Hematopoietic multipotent progenitor cell treated with erythropoietin and hydrocortisone succinate and interleukin-3 and kit ligand, for 6 days (in vitro differentiated cells): ENCODE data around the gene DRD4.
"Not testable (repeated sequence)": the region's sequence is repeated elsewhere in the genome, so short reads cannot be mapped to it uniquely, and the experiment has no call there.

Experiments used
- DNase-seq: peaks from one replicate; pipeline ENCODE4 v3.0.0-alpha.2; 2015

The DRD4 gene

GRCh38 chr11:645536-645935 lies 8.5 kb downstream of the DRD4 start:
- no peak for DNase-seq

GRCh38 chr11:646214-646613 lies 9.1 kb downstream of the DRD4 start:
- no peak for DNase-seq

GRCh38 chr11:647672-648158 lies 10.6 kb downstream of the DRD4 start:
- not testable (repeated sequence) for DNase-seq

- DNase-seq = no peak
Measured at GRCh38 chr11:650482-650881, 13.4 kb downstream of the DRD4 start.

- not testable (repeated sequence) for DNase-seq
Measured at GRCh38 chr11:653136-653535, 16.1 kb downstream of the DRD4 start.

- no peak for DNase-seq
Measured at GRCh38 chr11:653837-654236, 16.8 kb downstream of the DRD4 start.

GRCh38 chr11:654444-654843 lies 17.4 kb downstream of the DRD4 start:
- DNase-seq = not testable (repeated sequence)

GRCh38 chr11:655036-655726 lies 18.1 kb downstream of the DRD4 start:
- no peak for DNase-seq

GRCh38 chr11:656426-656825 lies 19.4 kb downstream of the DRD4 start:
- no peak for DNase-seq

- DNase-seq = no peak
Measured at GRCh38 chr11:656866-657265, 19.8 kb downstream of the DRD4 start.

GRCh38 chr11:657691-658126 lies 20.6 kb downstream of the DRD4 start:
- no peak for DNase-seq

GRCh38 chr11:659532-660085 lies 22.5 kb downstream of the DRD4 start:
- DNase-seq = no peak

- DNase-seq = no peak
Measured at GRCh38 chr11:660281-660680, 23.2 kb downstream of the DRD4 start.

GRCh38 chr11:660681-661444 lies 23.8 kb downstream of the DRD4 start:
- DNase-seq = no peak

GRCh38 chr11:662689-663274 lies 25.7 kb downstream of the DRD4 start:
- peak; percentile 73 for DNase-seq

GRCh38 chr11:665062-665703 lies 28.1 kb downstream of the DRD4 start:
- DNase-seq = no peak

- peak; percentile 82 for DNase-seq
Measured at GRCh38 chr11:665704-666281, 28.7 kb downstream of the DRD4 start.

GRCh38 chr11:673866-674265 lies 36.8 kb downstream of the DRD4 start:
- no peak for DNase-seq

- DNase-seq = no peak
Measured at GRCh38 chr11:674406-674805, 37.3 kb downstream of the DRD4 start.

- no peak for DNase-seq
Measured at GRCh38 chr11:678297-678696, 41.2 kb downstream of the DRD4 start.

GRCh38 chr11:679271-680207 lies 42.5 kb downstream of the DRD4 start:
- no peak for DNase-seq

GRCh38 chr11:680476-680875 lies 43.4 kb downstream of the DRD4 start:
- no peak for DNase-seq
